RWPE2 (cell line): ENCODE measurements around the gene C2orf81.

Experiments
- ATAC-seq: fragments of 200-7000 bp; cut with Tn5 transposase; 3 replicates; pipeline ENCODE4 v1.9.1; 2021; ENCODE audit warnings: low read depth
- DNase-seq: peaks from one replicate; pipeline ENCODE4 v3.0.0-alpha.2; 2020; ENCODE audit warnings: low spot score
- H3K27ac ChIP-seq: fragments of 450-650 bp; 2 replicates; pipeline ENCODE4 v1.5.1; 2017; ENCODE audit warnings: mild to moderate bottlenecking; ENCODE audit not compliant: poor library complexity, severe bottlenecking
- H3K27me3 ChIP-seq: fragments of 250-450 bp; sonication (Bioruptor Pico); 2 replicates; pipeline ENCODE4 v1.5.1; 2021; ENCODE audit warnings: mild to moderate bottlenecking, moderate library complexity; ENCODE audit not compliant: insufficient read depth, poor library complexity, severe bottlenecking
- H3K36me3 ChIP-seq: fragments of 250-450 bp; sonication (Bioruptor Pico); 2 replicates; pipeline ENCODE4 v1.5.1; 2020; ENCODE audit warnings: low read depth, mild to moderate bottlenecking, moderate library complexity
- H3K4me1 ChIP-seq: fragments of 250-450 bp; sonication (Bioruptor Pico); 2 replicates; pipeline ENCODE4 v1.5.1; 2021; ENCODE audit warnings: mild to moderate bottlenecking, moderate library complexity; ENCODE audit not compliant: insufficient read depth, poor library complexity, severe bottlenecking
- H3K4me3 ChIP-seq: fragments of 250-450 bp; sonication (Bioruptor Pico); 2 replicates; pipeline ENCODE4 v1.5.1; 2021; ENCODE audit warnings: mild to moderate bottlenecking, moderate library complexity; ENCODE audit not compliant: severe bottlenecking
- H3K9me3 ChIP-seq: fragments of 250-450 bp; sonication (Bioruptor Pico); 2 replicates; pipeline ENCODE4 v1.5.1; 2021; ENCODE audit warnings: mild to moderate bottlenecking, moderate library complexity; ENCODE audit not compliant: severe bottlenecking
- TF ChIP-seq, protein P1 (sequence below): fragments of 450-650 bp; IDR thresholded peaks from one replicate; pipeline ENCODE4 v1.5.1; 2017; ENCODE audit warnings: mild to moderate bottlenecking, moderate library complexity; ENCODE audit not compliant: poor library complexity, severe bottlenecking

C2orf81 gene

DNA sequence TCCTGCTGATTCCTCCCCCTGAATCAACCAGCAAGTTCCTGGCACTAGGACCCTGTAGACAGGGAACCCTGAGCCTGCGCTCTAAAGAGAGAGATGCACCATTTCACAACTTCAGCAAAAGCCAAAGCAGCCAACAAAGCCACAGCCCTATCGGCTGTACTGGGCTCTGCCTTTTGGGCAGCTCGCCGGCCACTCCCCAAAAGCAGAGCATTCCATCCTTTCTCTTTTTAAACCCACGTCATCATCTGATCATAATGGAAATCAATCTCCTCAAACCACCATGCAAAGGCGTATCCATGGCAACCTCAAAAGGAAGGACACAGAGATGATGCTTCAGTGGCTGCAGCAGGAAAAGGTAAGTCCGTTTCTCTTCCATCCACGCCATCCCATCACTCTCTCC is 36.0 kb downstream of the C2orf81 start:
- TF ChIP-seq, protein P1, sequence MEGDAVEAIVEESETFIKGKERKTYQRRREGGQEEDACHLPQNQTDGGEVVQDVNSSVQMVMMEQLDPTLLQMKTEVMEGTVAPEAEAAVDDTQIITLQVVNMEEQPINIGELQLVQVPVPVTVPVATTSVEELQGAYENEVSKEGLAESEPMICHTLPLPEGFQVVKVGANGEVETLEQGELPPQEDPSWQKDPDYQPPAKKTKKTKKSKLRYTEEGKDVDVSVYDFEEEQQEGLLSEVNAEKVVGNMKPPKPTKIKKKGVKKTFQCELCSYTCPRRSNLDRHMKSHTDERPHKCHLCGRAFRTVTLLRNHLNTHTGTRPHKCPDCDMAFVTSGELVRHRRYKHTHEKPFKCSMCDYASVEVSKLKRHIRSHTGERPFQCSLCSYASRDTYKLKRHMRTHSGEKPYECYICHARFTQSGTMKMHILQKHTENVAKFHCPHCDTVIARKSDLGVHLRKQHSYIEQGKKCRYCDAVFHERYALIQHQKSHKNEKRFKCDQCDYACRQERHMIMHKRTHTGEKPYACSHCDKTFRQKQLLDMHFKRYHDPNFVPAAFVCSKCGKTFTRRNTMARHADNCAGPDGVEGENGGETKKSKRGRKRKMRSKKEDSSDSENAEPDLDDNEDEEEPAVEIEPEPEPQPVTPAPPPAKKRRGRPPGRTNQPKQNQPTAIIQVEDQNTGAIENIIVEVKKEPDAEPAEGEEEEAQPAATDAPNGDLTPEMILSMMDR = no peak
- DNase-seq (no peak), ATAC-seq (no peak)
- Histone ChIP-seq H3K27ac (no peak overlapping the region), H3K4me3 (no peak overlapping the region), H3K4me1 (peaks cover 12% of the 10 kb centered on the region), H3K27me3 (no peaks in the 10 kb centered on the region), H3K9me3 (no peaks in the 10 kb centered on the region), H3K36me3 (peaks cover 22% of the 10 kb centered on the region)

DNA sequence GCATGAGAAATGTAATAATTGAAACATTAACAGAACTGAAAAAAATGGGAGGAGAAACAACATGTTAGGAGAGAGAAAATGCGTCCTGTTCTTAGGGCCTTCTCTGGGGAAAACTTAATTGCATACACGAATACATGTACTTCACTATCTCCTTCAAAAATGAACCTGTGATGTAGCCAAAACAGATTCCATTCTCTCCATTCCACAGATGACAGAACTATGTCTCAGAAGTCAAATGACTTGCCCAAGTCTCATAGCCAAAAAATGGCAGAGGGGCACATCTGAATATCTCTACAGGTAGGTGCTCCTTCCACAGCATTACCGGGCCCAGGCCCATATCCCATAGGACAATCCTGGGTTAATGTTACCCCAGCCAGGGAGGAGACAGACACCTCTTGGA is 37.4 kb downstream of the C2orf81 start:
- TF ChIP-seq, protein P1 = no peak
- Histone ChIP-seq H3K27ac (no peak overlapping the region), H3K27me3 (no peaks in the 10 kb centered on the region), H3K4me1 (peaks cover 6% of the 10 kb centered on the region), H3K36me3 (peaks cover 18% of the 10 kb centered on the region), H3K9me3 (no peaks in the 10 kb centered on the region), H3K4me3 (no peak overlapping the region)
- DNase-seq = no peak
- ATAC-seq = no peak

DNA sequence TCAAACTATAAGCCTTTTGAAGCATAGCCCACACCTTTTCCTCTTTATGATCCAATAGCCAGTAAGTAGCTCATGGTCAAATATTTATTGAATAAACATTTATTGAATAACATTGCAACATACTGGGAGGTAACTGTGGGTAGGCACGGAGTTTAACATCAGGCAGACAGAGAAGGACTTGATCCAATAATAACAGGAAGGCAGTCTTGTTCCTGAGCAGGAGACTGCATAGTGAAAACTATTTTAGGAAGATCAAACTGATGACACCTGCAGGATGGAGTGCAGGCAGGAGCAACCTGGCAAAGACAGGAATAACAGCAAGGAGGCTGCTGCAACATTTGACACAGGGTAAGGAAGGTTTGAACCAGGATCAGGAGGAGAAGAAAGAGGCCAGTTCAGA is 38.2 kb downstream of the C2orf81 start:
- Histone ChIP-seq H3K27me3 (no peaks in the 10 kb centered on the region), H3K36me3 (peaks cover 22% of the 10 kb centered on the region), H3K27ac (no peak overlapping the region), H3K4me1 (peaks cover 6% of the 10 kb centered on the region), H3K4me3 (no peak overlapping the region), H3K9me3 (no peaks in the 10 kb centered on the region)
- ATAC-seq = peak; percentile 45; the same call in 2 of the 3 replicates
- TF ChIP-seq, protein P1 = no peak
- no peak for DNase-seq

DNA sequence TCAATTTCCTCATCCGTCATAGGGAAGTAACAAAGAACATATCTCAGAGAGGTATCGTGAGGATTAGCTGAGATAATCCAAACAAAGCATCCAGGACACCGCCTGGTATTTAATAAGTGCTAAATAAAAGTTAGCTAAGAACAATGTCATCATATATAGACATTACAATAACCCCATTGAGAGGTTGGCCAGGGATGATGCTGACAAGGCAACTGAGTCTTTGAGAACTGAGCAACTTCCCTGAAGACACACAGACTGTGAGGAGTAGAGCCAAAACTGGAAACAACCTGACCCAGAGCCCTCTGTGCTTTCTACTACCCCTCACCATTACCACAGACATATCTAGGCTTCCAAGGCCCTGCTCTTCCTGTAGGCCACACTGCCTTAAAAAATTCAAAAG is 39.7 kb downstream of the C2orf81 start:
- TF ChIP-seq, protein P1 = no peak
- no peak for ATAC-seq
- H3K9me3 ChIP-seq = no peaks in the 10 kb centered on the region
- DNase-seq = no peak
- H3K27me3 ChIP-seq = no peaks in the 10 kb centered on the region
- peaks cover 6% of the 10 kb centered on the region for H3K4me1 ChIP-seq
- H3K36me3 ChIP-seq = peaks cover 34% of the 10 kb centered on the region
- no peak overlapping the region for H3K4me3 ChIP-seq
- H3K27ac ChIP-seq = no peak overlapping the region

DNA sequence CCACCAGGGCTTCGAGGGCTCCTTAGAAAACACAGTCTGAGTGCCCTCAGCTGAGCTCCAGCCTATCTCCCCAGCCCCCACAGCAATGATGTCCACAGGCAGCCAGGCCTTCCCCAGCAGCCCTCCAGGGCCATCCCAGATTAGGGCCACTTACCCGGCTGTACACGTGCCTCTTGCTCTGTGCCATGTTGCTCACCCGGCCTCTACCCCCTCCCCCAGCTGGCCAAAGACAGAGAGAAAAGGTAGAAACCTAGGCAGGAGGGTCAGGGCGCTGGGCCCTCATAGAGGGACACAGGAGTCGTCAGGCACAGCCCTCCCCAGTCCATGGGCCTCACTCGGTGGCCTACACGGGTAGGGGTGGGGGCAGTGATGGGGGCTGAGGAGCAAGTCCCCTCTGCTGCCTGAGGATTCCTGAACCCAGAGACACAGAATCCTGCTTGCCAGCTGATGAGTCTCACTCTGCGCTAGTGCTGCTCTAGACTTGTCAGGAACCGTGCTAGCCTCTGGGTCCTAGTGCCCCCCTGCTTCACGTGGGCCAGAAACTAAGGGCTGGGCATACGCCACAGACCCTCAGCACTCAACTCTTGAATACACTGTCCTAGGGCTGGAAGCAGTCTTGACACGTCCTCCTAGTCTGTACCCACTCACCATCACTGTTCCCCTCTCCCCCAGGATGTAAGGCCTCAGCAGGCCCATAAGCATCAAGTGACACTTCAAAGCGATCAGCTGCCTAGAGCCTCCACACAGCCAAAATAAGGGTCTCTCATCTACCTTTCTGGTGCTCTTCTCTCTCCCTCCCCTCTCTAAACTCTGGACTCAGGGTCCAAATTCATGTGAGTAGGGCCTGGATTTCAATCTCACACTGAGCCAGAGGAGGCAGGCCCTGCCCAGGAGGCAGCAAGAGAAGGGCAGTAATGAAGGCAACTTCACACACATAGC is 41.3 kb downstream of the C2orf81 start, which contains the start of gene DCTN1:
Gene DCTN1 (minus strand): TSS at position 461 of the 939 bp plus-strand sequence. CDS start 274 bp downstream, at position 187.
- TF ChIP-seq, protein P1 = no peak
- DNase-seq (no peak), ATAC-seq (peak; percentile 89)
- H3K27me3 ChIP-seq = no peaks in the 10 kb centered on the region
- peaks cover 34% of the 10 kb centered on the region for H3K36me3 ChIP-seq
- H3K4me3 ChIP-seq = no peak within 1 kb of the TSS
- no peak within 1 kb of the TSS for H3K27ac ChIP-seq
- H3K9me3 ChIP-seq = no peaks in the 10 kb centered on the region
- peaks cover 6% of the 10 kb centered on the region for H3K4me1 ChIP-seq
